GM19240 (cell line): ENCODE data around the gene GRAMD1C.

Experiments used
- DNase-seq: peaks from one replicate; pipeline ENCODE4 v3.0.0; 2011; ENCODE audit warnings: low spot score; ENCODE audit not compliant: insufficient read length

The GRAMD1C gene

DNA sequence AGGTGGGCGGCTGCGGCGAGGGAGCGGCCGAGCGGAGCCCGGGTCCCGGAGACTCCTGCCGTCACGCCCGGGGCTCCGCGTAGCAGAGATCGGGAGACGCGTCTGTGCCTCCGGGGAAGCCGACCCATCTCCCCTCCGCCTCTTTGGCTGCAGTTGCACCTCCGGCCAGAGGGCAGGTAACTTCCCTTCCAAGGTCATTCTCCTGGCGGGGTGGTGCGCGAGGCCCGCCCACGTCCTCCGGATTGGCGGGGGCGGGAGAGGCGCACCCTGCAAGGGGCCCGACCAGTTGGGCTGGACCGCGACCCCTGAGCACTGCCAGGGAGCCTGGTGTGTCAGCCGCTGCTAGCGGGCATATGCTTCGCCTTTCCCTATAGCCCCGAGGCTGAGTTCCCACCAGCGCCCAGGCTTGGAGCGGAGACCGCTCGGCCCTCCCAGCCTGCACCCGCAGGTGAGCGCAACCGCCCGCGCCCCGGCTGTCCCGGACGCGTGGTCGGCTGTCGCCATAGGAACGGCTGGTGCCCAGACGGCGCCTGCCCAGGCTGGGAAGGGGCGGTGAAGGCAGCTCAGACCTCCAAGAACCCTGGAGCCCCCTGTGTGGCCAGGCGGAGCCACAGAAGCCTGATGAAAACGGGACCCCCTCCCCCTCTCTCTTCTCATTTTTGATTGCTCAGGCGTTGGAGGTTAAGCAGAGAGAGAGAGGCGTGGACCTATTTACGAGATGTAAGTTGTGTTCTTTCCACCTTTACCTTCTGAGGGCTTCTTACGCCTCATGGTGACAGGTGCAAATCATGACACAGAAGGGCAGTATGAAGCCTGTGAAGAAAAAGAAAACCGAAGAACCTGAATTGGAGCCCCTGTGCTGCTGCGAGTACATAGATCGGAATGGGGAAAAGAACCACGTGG lies 109.7 kb downstream of the GRAMD1C start:
- DNase-seq: peak; percentile 22

GRCh38 chr3:113952921-113953320 lies 114.3 kb downstream of the GRAMD1C start:
- no peak for DNase-seq

GRCh38 chr3:113953677-113954076 lies 115.1 kb downstream of the GRAMD1C start:
- DNase-seq: no peak

DNA sequence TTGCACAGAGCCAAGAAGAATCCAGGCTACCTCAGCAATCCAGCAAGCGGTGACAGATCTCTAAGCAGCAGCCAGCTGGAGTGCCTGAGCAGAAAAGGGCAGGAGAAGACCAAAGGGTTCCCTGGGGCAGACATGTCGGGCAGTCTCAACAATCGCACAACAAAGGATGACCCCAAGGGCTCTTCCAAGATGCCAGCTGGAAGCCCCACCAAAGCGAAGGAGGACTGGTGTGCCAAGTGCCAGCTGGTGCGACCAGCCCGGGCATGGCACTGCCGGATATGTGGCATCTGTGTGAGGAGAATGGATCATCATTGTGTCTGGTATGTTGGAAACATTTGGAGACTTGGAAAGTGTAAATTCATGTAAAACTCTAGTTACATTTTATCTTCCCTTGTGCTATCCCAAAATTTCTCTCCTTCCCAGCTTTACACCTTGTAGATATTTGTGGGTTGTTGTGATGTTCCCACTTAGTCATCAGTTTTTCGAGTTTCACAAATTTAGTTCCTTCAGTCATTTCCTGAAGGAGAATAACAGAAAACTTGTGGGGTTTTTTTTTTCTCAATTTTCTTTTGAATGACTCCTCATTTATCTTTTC lies 115.6 kb downstream of the GRAMD1C start:
- DNase-seq: no peak

- no peak for DNase-seq
Measured at GRCh38 chr3:113963879-113964278, 125.3 kb downstream of the GRAMD1C start.

DNA sequence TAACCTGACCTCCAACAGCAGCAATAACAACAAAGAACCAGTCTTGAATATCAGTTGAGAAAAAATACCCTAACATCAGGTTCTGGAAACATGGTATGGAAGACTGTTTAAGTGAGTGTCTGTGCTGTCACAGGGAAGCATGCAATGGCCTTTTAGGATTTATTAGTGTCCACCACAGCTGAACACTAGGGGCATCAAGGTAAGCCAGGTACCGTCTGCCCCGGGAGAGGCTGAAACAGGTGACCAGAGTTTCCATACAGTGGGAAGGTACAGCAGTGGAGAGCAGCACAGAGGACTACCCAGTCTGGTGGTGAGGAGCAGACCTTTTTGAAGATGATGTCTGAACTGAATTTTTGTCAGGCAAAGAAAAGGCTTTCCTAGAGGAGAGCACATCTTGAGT lies 127.6 kb downstream of the GRAMD1C start:
- DNase-seq: no peak

GRCh38 chr3:113968986-113969385 lies 130.4 kb downstream of the GRAMD1C start:
- DNase-seq: no peak

DNA sequence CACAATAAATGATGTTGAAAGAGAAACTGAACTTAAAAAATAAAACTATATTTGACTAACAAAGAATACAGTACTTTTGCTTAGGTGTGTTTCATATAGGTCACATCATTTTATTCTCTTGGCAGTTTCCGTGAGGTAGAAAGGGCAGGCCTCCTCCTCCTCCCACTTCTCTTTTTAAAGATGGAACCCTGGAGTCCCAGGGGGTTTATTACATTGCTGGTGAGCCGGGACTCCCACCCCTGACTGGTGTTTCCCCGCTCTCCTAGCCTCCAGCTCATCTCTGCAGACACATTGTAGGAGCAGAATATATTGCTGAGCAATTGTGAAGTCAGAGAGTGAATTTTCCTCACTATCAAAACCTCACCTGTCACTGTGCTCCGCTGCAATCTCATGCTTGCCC lies 139.2 kb downstream of the GRAMD1C start:
- DNase-seq: no peak

- no peak for DNase-seq
Measured at GRCh38 chr3:113979916-113980315, 141.3 kb downstream of the GRAMD1C start.

DNA sequence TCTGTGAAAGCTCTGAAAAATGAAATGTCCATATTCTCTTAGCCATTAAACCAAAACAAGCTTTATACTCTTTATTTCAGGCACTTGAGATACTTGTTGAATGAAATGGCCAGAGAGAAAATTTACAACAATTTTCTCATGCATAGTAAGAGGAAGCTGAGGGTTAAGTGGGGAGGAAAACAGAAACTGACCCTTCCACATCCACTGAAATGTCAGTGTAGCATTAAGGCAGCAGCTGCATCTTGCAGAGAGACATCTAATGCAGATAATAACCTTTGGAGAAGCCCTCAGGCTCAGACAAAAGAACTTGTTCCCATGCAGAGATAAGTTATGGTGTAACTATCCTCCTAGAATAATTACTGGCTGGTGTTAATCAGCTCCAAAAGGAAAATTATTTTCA lies 143.2 kb downstream of the GRAMD1C start:
- no peak for DNase-seq

DNA sequence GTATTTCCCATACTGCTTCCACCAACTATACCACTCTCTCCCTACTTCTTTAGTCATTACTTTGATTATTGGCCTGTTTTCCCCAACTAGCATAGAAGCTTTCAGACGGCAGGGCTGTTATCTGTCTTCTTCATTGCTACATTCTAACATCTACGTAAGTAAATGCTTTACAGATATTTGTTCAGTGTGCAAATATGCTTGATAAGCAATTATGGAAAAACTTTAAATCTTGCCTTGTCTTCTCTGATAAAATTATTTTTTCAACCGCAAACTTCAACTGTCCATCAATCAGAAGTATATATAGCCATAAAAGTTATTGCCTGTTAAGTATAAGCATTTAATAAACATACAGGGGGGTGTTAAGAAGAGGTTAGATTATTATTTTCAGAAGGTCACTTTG lies 145.0 kb downstream of the GRAMD1C start:
- DNase-seq: no peak

DNA sequence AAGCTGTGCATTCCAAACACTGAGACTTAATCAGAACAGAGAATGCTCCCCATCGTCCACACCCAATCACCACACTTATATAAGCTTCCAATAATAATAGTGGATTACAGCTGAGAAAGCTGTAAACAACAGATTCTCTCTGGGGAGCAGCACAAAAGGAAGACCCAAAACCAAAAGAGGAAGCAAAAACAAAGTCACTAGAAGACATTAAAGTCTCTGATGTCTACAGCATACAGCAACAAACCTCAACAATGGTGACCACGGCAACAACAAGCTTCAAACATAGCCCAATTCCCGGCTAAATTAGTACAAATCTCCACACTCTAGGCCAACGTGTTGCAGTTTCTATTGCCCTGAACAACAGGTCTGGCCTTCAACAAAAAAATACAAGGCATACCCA lies 147.0 kb downstream of the GRAMD1C start:
- peak; percentile 2 for DNase-seq
